GM10248 (cell line): ENCODE measurements around the gene MARCOL.

Experiments used
- CTCF ChIA-PET: fragments of 300-600 bp; sonication (Branson Sonifier 250); formaldehyde crosslinking; extraction: SDS; loops from one replicate; lab custom pipeline; 2021; ENCODE audit warnings: antibody characterized with exemption; lab: Yijun Ruan, JAX
- POLR2A ChIA-PET: fragments of 350-650 bp; sonication (Branson Sonifier 250); formaldehyde crosslinking; extraction: SDS; loops from one replicate; lab custom pipeline; 2020; ENCODE audit warnings: antibody characterized with exemption; lab: Yijun Ruan, JAX
- DNase-seq: peaks from one replicate; pipeline ENCODE4 v3.0.0; 2012; ENCODE audit errors: extremely low spot score
- TF ChIP-seq, protein P1 (sequence below): IDR thresholded peaks from 2 replicates; pipeline ENCODE4 v1.5.1; 2012; ENCODE audit warnings: mild to moderate bottlenecking, low read depth; ENCODE audit errors: extremely low read depth, missing control alignments, control extremely low read depth

MARCOL gene

GRCh38 chr5:148224117-148224742 lies 14.1 kb upstream of the MARCOL start:
- TF ChIP-seq, protein P1, sequence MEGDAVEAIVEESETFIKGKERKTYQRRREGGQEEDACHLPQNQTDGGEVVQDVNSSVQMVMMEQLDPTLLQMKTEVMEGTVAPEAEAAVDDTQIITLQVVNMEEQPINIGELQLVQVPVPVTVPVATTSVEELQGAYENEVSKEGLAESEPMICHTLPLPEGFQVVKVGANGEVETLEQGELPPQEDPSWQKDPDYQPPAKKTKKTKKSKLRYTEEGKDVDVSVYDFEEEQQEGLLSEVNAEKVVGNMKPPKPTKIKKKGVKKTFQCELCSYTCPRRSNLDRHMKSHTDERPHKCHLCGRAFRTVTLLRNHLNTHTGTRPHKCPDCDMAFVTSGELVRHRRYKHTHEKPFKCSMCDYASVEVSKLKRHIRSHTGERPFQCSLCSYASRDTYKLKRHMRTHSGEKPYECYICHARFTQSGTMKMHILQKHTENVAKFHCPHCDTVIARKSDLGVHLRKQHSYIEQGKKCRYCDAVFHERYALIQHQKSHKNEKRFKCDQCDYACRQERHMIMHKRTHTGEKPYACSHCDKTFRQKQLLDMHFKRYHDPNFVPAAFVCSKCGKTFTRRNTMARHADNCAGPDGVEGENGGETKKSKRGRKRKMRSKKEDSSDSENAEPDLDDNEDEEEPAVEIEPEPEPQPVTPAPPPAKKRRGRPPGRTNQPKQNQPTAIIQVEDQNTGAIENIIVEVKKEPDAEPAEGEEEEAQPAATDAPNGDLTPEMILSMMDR = no peak
- DNase-seq = no peak
- ChIA-PET POLR2A (no interaction called here), CTCF (interaction anchor here (0.7 kb wide), 1 partner anchor 107 kb away, joined by 3 read pairs; no protein-coding TSS in a partner anchor)

DNA sequence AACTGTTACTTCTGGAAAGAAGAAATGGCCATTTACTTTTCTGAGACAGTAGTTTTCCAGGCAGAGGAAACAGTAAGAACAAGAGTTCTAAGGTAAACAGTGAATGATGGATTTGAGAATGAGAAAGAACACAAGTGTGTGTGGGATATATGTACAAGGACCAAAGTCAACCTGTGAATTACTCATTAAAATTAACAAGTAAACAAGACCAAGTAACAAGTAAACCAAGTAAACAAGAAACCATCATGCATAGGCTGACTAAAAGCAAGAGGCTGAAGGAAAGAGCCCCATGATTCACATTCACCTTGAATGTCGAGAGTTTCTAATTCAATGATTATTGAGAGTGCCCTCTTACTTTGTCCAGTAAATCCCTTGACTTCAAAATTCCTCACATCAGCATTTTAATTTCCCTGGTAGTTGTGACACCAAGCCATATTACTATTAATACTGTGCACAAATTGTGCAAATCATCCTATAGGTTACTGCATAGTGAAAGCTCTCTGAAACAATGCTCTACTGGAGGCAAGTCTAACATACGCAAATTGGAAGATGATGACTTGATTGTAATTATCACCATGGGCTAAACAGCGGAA lies 9.8 kb upstream of the MARCOL start:
- TF ChIP-seq, protein P1 = no peak
- no peak for DNase-seq
- ChIA-PET CTCF (no interaction called here), POLR2A (no interaction called here)

GRCh38 chr5:148229840-148230239 lies 8.5 kb upstream of the MARCOL start:
- TF ChIP-seq, protein P1 = no peak
- POLR2A ChIA-PET = no interaction called here
- no peak for DNase-seq
- CTCF ChIA-PET = no interaction called here

DNA sequence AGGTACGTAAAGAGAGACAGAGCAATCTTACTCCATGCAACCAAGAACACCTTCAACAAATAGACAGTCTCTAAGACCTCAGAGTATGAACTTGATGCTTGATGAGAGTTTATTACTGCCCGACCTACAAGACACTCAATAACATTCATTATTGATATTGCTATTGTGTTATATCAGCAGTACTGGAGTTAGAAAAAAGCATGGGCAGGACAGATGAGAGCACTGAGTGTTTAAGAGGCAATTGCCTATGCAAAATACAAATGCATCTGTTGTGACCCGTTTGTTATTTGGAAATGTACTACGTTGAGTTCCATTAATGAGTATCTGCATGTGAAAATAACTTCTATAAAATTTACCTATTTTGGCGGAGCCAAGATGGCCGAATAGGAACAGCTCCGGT lies 8.1 kb upstream of the MARCOL start:
- ChIA-PET POLR2A (no interaction called here), CTCF (no interaction called here)
- no peak for DNase-seq
- TF ChIP-seq, protein P1 = no peak

DNA sequence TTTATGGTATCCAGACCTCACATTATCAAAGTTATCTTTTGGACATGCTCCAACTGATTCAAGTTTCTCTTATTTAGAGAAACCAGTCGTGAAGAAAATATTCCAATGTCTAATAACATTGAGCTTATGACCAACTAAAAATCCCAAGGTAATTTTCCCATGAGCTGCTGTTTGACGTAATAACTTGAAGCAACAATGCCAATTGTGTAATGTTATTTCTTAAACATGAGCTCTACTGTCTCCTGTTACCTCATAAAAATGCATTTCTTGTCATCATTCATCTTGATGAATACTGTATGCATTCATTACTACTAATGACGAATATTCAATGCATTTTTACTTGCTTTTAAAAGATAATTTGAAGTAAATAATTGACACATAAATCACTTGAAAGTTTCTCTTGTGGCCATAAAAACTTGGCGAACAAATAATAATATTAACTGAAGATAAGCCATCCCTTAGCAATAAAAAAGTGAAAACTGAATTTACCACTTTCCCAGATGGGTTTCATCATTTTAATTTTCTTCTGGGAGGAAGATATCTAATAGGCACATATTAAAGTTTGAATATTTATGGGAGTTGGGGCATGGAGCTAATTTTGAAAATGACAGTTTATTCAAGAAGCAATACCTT lies 424 bp upstream of the MARCOL start:
- no peak for DNase-seq
- TF ChIP-seq, protein P1 = no peak
- ChIA-PET CTCF (no interaction called here), POLR2A (no interaction called here)

DNA sequence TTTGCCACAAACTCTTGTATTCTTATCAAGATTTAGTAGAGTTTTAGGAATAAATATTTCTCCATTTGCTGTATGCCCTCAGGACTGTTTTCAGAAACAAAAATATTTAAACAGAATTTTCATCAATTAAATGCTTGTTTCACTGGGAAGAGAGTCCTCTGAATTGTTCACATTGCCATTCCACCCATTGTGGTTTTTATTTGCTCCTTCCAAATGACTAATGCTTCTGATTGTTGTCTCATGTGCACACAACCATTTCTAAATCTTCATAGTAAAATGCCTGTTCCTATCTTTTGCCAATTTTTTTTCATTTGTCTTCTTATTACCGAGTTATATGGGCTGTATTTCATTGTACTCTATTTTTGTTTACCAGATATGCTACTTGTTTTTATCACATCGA lies 10.6 kb downstream of the MARCOL start:
- ChIA-PET CTCF (no interaction called here), POLR2A (no interaction called here)

More for the DNA sequence above, 10.6 kb downstream of the MARCOL start:
- no peak for DNase-seq
- TF ChIP-seq, protein P1 = no peak
